ENCODE measurements around the gene SS18L1. TPM values are rescaled to one million over a fixed set of nuclear protein-coding genes. Genes with fewer than 3 reads are reported as not detected.

Gene SS18L1
- polyA plus RNA-seq, 4 donors, result 15.6 to 26.4 (median 18.9) TPM

DNA sequence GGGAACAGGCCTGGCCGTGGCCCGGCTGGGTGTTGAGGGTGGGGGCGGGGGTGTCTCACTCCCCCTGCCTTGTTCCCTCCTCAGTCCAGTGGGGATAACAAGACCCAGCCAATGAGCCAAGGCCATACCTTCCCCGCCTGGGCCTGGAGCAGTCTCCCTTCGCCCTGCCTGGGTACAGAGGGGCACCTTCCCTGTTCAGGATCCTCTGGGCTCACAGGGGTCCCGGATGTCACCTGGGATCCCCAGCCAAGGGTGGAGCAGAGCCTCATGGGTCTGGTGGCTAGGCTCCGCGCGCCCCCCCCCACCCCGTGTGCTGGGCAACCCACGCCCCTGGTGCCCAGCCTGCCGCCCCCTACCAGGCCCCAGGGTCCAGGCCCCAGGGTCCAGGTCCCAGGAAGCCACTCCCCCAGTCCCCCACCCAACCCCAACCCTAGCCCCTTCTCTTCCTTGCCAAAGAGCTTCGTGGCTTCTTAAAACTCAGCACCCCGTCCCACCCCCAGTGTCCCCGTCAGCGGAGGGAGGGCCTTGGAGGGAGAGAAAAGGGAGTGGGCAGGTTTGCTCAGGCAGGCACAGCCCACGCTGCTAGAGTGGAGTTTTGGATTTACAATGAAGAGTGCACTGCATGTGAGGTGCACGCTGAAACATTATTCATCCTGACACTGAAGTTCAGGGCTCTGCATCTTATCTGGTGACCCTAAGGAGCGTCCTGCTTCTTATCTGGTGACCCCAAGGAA lies 64.7 kb downstream of the SS18L1 start:
- no peak for DNase-seq (ENCODE audit: low read depth in 4 of 4, low spot score in 3 of 4)

DNA sequence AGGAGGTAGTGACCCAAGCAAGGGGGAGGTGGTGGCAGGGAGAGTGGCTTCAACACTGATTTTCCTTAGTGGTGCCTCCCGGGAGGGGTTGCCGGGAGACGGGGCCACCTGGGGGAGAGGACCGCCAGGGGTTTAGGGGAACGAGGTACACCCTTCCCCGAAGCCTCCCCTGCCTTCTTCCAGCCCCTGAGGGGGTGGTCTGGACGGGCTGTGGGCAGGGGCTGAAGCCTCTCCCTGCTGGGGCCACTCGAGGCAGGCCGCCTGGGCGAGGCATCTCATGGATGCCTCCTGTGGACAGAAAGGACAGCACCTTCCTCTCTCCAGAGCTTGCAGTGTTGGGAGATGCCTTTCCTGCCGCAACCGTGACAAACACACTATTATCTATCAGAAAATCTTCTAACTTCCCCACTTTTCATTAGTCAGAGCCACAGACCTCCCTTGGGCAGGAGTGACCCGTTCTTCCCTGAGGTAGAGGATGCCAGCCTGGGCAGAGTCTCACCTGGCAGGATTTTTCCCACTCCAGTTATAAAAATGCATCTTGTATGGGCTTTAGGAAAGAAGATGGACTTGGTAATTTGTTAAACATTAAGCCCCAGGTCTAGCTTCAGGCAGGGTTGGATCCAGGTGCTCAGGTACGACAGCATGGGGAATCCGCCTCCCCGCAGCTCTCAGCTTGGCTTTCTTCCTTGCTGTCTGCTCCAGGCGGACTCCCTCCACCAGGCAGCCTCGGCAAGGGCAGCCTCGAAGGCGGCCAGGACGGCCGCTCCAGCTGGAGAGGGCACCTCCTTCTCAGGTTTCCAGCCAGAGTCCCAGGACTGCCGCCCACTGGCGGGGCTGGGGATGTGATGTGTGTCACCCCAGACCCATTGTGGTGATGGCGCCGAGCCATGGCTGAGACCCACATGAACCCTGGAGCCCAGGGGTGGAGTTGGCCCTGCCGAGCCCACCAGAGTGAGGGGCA lies 65.5 kb downstream of the SS18L1 start:
- no peak for DNase-seq (ENCODE audit: low read depth in 4 of 4, low spot score in 3 of 4)

DNA sequence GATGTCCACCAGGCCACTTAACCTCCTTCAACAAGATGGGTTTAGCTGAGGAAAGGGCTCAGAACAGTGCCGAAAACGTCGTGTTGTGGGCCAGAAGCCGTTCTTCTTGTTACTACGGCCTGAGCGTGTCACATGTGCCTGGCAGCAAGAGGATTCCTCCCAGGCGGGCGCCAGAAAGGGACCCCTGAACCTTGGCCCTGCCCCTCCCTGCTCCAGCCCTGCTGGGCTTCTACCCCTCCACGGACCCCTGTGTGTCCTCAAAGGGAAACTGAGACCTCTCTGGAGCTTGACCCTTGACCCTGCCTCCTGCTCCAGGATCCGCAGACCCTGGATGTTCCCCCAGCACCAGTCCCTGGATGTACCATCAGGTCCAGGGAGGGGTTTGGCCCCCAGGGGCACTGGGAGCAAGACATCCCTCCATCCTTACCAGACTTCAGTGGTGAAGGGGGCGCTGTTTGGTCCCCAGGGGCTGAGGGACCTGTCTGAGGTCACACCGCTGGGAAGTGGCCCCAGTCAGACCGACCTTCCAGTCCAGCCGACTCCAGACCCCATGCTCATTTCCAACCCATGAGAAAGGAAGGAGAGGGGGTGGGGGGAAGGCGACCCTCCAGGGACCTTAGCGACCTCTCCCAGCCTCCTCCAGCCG lies 66.4 kb downstream of the SS18L1 start:
- DNase-seq (ENCODE audit: low read depth in 4 of 4, low spot score in 3 of 4), result no peak

DNA sequence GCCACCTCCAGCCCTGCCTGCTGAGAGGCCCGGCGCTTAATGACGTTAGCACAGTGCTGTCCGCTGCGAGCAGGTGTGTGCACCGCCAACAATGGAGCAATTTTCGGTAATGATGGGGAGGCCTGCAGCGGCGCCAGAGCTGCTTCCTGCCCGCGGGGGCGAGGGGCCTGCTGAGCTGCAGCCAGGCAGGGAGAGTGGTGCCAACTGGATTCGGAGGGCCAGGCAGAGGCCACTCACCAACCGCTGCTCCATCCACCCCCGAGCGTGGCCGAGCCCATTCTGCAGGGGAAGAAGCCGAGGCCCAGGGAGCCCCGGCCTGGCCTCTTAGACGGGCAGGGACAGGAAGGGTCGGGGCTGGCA lies 66.9 kb downstream of the SS18L1 start:
- DNase-seq (ENCODE audit: low read depth in 4 of 4, low spot score in 3 of 4), result no peak

DNA sequence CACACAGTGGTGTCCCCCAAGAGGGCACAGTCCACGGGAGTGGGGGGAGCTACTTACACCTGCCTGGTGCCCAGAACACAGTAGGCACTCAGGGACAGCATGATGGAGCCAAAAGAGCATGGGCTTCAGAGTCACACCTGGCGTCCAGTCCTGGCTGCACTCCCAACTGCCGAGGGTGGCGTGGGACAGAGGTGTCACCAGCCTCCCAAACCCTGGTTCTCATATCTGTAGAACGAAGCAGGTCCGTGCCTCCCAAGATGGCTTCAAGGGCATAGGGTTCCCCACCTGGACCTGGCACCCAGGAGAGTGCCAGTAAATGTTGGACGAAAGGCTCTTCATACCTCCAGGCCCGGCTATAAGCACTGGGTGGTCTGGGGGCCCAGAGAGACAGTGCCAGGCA lies 67.6 kb downstream of the SS18L1 start:
- no peak for DNase-seq (ENCODE audit: low read depth in 4 of 4, low spot score in 3 of 4)

DNA sequence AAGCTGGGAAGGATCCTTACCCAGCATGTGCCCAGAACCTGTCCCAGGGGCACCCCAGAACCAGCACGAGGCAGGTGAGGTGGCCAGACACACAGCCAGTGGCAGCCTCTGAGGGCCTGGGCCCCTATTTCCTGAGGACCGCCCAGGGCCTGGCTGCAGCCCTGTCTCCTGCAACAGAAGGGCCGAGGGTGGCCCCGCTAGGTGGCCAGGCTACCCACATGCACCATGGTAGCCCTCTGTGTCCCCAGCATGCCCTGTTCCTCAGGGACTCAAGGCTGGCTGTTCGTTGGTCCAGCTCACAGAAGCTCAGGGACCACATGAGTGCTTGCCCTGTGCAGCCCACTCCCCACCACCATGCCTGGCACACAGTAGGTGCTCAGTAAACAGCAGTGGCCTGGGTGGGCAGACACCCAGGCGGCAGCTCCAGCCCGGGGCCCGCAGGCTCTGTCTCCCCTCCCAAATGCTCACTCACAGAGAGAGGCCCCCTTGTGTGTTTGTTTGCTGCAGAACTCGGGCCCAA lies 68.3 kb downstream of the SS18L1 start:
- DNase-seq (ENCODE audit: low read depth in 4 of 4, low spot score in 3 of 4), result no peak

DNA sequence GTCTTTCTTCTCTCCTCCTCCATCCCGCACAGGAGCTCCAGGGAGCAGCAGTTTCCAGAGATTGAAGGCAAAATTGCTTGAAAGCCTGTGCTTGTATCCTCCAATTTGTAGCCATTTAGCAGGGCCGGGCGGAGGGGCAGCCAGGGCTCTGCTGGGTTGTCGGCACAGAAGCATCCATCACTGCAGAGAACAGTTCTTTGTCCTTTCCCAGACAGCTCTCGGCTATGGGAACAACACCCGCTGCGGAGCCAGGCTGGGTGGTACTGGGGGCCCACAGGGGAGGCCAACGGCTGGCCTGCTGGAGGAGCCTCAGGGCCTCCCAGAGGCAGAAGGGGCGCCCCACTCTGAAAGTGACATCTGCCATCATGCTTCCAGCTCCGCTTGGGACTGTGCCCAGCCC lies 68.7 kb downstream of the SS18L1 start:
- no peak for DNase-seq (ENCODE audit: low read depth in 4 of 4, low spot score in 3 of 4)

DNA sequence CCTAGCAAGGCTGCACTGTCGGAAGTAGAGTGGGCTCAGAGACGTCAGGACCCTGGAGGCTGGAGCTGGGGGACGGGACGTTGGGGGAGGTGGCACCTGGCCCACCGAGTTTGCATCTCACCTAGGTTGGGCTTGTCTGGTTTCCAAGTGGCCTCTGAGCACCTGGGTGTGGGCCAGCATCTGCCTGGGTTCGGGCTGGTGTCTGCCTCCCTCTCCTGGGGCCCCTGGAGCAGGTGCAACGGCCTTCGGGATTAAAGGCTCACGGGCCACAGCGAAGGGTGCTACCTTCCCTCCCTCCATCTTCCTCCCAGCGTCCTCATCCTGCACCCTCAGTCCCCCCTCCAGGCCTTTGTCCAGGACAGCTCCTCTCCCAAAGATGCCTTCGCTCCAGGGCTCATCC lies 70.5 kb downstream of the SS18L1 start:
- no peak for DNase-seq (ENCODE audit: low read depth in 4 of 4, low spot score in 3 of 4)

DNA sequence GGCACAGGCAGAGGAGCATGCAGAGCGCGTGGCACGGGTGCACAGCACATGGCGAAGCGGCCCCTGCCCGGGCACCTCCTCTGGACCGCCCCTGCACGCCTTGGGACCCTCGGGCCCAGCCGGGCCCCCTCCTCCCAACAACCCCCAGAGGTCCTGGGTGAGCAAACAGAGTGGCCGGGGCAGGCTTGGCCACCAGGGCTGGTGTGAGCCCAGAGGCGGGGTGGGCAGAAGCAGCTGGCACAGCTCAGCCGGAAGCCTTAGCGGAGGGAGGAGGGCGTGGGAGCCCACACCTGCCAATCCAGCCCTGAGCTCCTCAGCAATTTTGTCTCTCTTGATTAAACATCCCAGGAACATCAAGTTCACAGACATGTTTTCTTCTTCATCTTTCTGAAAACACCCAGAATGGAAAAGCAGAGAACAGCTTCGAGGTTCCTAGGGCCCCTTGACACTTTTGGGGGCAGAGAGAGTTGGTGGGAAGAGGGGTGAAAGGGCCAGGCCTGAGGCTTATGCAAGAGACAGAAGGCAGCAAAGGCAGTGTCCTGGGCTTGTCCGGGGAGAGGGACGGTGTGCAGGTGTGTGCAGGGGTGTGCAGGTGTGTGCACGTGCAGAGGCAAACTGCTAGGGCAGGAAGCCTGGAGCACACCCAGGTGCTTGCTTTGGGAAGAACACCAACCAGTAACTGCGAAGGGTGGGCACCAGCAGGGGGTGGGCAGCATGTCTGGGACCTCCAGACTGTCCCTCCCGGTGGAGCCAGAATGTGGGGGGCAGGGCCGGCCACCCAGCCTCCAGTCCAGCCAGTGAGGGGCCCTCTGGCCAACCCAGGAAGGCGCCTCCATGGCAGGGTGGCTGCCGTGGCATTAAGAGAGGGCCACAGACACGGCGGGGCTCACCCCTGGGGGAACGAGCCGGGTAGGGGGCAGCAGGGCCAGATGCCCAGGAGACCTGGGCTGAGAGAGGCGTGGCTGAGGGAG lies 71.7 kb downstream of the SS18L1 start:
- no peak for DNase-seq (ENCODE audit: low read depth in 4 of 4, low spot score in 3 of 4)

DNA sequence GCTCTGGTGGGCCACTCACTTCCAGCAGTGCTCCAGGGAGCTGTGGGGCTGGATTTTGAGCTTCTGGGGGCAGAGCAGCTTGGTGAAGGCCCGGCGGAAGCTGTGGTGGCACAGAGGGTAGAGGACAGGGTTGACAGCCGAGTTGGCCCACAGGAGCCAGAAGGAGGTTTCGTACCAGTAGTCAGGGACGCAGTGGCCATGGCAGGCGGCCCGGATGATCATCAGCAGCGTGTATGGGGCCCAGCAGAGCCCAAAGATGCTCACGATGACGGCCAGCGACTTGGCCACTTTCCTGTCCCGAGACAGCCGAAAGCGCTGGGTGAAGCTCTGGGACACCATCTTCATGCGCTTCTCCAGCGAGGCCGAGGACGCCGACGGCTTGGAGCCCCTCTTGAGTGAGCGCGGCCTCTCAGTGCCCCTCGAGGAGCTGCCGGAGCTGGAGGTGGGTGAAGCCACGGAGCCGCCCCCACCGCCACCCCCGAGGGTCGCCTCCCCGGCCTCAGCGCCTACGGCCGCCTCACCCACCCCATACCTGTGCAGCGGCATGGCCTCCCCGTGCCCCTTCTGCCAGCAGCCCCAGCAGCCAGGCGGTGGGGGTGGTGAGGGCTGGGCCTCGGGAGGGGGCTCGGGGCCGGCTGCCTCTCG lies 72.5 kb downstream of the SS18L1 start:
- no peak for DNase-seq (ENCODE audit: low read depth in 4 of 4, low spot score in 3 of 4)

DNA sequence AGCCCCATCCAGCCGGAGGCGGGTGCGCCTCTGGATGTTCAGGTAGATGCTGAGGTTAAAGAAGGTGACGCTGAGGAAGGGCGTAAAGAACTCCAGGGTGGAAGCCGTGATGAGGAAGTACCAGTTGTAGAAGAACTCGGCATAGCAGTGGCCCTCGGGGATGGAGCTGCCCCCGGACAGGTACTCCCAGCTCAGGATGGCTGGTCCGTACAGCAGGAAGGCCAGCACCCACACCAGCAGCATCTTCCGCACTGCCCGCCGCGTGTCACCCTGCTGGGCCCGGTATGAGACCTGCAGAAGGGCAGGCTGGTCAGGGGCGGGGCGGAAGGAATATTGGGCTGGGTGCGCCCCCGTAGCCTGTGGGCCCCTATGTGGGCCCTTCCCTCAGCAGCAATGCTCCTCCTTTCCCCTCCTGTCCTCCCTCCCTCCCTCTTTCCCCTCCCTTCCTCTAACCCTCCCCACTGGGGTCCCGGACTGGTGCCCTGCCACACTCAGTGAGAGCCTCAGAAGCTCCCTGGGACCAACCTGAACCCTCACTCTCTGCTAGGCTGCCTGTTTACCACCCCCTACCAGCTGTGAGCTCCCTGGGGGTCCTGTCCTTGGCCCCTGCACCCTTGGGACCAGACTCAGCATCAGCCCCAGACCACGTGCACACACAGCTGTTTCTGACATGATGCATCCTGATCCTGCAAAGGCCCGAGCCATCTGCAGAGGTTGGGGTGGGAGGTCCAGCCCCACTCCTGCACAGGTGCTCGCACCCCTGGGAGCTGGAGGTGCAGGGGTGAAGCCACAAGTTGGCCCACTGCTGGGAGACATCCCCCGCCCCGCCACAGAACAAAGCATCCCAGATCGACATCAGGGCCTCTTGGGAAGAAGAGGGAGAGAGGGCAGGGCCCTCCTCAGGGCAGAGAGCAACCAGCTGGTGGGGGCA lies 73.3 kb downstream of the SS18L1 start:
- no peak for DNase-seq (ENCODE audit: low read depth in 4 of 4, low spot score in 3 of 4)

DNA sequence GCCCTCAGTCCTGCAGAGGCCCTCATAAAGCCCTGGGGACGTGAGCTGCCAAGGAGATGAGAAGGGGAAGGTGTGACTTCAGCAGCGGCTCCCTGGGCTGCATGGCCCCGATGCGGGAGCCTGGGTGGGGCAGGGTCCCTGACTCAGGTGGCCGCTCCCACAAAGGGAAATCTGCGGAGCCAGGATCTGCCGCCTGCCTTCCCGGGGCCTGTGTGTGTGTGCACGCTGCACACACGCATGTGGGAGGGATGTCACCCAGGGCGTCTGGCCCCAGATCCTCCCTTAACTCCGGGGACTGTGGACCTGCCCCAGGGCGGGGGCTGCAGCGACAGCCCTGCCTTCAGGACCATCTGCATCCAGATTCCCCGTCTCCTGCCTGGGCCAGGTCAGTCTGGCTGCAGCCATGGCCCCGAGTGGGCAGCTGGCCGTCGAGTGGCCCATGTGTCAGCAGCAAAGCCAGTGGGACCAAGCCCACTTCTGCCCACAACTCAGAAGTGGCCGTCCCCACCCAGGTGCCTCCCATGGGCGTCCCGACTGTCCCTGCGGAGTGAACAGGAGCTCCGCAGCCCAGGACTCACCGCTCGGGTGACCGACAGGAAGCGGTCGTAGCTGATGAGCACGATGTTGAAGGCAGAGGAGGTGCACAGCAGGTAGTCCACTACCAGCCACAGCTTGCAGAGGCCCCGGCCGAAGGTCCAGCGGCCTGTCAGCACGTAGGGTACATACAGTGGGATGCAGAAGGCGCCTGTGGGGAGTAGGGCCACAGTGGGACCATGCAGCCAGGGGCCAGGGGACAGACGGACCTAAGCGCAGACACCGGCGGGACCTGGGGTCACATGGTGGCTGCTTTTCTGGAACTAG lies 74.6 kb downstream of the SS18L1 start:
- DNase-seq (ENCODE audit: low read depth in 4 of 4, low spot score in 3 of 4), result no peak

DNA sequence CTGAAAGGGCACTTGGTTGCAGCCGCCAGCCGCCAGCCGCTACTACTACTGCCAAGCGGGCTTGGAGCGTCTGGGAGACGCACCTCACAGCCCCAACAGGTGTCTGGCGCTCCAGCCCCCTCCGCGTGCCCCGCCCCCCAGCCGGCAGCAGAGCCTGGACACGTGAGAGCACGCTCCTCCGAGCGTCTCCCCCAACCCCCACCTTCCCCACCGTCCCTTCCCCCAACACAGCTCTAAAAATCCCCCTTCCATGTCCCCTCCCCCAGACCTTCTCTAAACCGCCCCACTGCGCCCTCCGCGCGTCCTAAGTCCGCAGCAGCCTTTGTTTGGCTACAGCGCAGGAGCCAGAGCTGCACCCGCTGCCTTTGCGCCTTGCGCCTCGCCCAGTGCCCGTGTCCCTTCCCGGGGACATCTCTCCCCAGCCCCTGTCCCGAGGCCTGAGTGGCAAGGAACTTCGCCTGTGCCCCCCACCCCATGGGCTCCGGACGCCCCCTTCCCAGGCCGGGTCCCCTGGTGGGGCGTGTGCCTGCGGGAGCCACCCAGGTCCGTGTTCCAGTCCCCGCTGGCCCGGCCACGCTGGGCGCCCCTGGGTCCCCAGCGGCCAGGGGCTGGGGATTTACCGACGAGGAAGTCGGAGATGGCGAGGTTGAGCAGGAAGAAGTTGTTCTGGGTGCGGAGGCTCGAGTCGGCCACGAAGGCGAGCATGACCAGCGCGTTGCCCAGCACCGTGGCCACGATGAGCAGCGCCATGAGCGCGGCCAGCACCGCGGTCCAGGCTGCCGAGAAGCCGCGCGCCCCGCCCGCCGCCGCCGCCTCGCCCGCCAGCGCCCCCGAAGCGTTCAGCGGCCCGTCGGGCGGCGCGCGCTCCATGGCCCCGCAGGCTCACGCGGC lies 75.8 kb downstream of the SS18L1 start:
- DNase-seq (ENCODE audit: low read depth in 4 of 4, low spot score in 3 of 4), result no peak

DNA sequence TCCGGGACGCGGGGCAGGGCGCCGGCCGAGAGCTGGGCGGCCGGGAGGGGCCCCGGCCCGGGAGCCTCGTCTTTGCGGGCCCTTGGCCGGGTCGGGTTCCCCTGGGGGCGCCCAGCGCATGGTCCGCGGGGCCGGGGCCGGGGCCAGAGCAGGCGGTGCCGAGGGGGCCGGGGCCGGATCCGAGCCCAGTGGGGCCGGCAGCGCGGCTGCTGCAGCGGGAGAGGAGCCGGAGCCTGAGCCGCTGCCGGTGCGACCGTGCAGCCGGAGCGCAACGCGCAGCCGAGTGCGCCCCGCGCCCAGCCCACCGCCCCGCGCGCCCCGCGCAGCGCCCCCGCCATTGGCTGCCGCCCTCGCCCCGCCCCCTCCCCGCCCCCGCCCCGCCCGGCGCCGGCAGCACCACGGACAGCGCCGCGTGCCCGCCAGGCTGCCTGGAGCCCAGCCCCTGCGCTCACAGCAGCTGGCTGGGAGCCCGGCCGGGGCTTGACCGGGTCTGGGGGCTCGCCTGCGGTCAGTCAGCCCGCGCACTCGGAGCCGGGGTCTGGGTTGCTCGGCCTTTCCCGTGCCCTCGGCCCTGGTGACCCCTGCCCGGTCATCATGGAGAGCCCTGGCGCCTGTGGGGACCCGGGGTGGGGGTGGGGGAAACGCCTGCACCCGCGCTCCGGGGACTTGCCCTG lies 76.6 kb downstream of the SS18L1 start, which contains the start of gene HRH3:
Gene HRH3, minus strand, starts transcription at position 287 of the 674 bp plus-strand sequence. CDS start 308 bp downstream, outside the sequence.
- peak in 2 of 4 donors; percentile 25 to 38 for DNase-seq (ENCODE audit: low read depth in 4 of 4, low spot score in 3 of 4)

DNA sequence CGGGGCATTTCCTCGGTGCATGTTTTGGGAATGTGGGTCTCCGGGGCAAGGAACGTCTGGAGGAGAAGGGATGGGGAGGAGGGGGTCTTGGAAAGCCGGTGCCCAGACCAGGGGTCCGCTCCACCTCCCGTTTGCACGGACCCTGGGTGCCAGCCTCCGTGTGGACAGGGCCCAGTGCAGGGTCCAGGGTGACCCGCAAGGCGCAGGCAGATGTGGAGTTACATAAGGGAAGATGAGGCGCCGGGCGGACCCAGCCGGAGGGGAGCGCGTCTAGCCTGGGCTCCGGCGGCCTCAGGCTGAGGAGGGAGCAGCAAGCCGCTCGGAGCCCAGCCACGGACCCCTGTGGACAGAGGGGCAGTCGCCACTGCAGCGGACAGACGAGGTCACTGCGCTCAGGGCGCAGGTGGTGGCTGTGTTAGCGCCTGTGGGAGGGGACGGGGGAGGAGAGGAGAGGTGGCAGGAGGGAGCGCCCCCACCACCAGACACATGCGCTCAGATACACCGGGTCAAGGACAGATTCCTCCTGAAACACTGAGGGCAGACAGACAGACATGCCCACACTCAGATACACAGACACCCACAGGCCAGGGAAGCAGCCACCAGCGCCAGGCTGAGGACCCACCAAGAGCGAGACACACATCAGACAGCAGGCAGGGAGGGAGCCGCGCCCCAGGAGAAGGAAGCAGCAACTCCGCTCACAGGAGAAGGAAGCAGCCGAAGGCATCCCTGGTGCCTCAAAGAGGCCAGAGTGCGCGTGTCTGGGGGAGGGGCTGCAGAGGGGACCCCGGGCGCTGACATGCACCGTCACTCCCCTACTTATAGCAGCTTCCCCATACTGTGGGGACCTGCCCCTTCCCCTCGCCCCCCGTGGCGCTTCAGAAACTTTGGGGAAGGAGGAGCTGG lies 77.3 kb downstream of the SS18L1 start:
- DNase-seq (ENCODE audit: low read depth in 4 of 4, low spot score in 3 of 4), result no peak

Measured in left renal pelvis (tissue), 4 donors.